Ishikawa (cell line): Measurements from ENCODE around the gene CHN2.

Experiments
- CEBPB ChIP-seq: IDR thresholded peaks from 2 replicates; pipeline ENCODE4 v1.6.1; 2012
- CREB1 ChIP-seq: IDR thresholded peaks from 2 replicates; pipeline ENCODE4 v1.6.1; 2012; ENCODE audit warnings: low read depth
- EGR1 ChIP-seq: IDR thresholded peaks from 2 replicates; pipeline ENCODE4 v1.6.1; 2012
- EP300 ChIP-seq: IDR thresholded peaks from 2 replicates; pipeline ENCODE4 v1.6.1; 2012; ENCODE audit warnings: borderline replicate concordance
- FOXM1 ChIP-seq: IDR thresholded peaks from 2 replicates; pipeline ENCODE4 v1.6.1; 2012; ENCODE audit warnings: low read depth, borderline replicate concordance
- NFIC ChIP-seq: IDR thresholded peaks from 2 replicates; pipeline ENCODE4 v1.6.1; 2012
- RAD21 ChIP-seq: IDR thresholded peaks from 2 replicates; pipeline ENCODE4 v1.6.1; 2012; ENCODE audit warnings: low read depth
- TAF1 ChIP-seq: IDR thresholded peaks from 2 replicates; pipeline ENCODE4 v1.6.1; 2012; ENCODE audit warnings: low read depth, mild to moderate bottlenecking
- TCF12 ChIP-seq: IDR thresholded peaks from 2 replicates; pipeline ENCODE4 v1.6.1; 2012; ENCODE audit warnings: low read depth
- TEAD4 ChIP-seq: IDR thresholded peaks from 2 replicates; pipeline ENCODE4 v1.6.1; 2012
- YY1 ChIP-seq: IDR thresholded peaks from 2 replicates; pipeline ENCODE4 v1.6.1; 2012; ENCODE audit warnings: low read depth
- ZBTB7A ChIP-seq: IDR thresholded peaks from 2 replicates; pipeline ENCODE4 v1.6.1; 2012; ENCODE audit warnings: low read depth
- TF ChIP-seq, protein P1 (sequence below): IDR thresholded peaks from 2 replicates; pipeline ENCODE4 v1.6.1; 2012
- TF ChIP-seq, protein P2 (sequence below): IDR thresholded peaks from 2 replicates; pipeline ENCODE4 v1.6.1; 2012
- TF ChIP-seq, protein P3 (sequence below): IDR thresholded peaks from 2 replicates; pipeline ENCODE4 v1.6.1; 2012; ENCODE audit warnings: low read depth, mild to moderate bottlenecking

CHN2 gene

DNA sequence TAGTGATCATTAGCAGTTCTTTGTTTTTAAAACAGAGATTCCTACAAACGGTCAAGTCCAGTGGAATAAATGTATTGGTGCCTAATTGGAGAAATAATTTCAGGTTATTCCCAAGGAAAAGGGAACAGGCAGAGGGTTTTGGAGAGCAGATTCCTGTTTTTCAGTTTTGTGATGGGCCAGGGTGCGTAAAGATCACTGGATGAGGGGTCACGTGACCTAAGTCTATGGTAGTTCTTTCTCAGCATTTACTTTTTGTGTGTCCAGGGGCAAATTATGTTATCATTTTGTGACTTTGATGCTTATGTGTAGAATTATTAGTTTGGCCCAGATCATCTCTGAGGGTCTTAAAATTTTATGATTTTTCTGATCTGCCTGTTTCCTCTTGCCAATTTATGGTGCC lies 15.2 kb downstream of the CHN2 start:
- TF ChIP-seq TCF12, result no peak
- no peak for TF ChIP-seq TEAD4
- no peak for TF ChIP-seq CREB1
- no peak for TF ChIP-seq YY1
- TF ChIP-seq RAD21, result no peak

DNA sequence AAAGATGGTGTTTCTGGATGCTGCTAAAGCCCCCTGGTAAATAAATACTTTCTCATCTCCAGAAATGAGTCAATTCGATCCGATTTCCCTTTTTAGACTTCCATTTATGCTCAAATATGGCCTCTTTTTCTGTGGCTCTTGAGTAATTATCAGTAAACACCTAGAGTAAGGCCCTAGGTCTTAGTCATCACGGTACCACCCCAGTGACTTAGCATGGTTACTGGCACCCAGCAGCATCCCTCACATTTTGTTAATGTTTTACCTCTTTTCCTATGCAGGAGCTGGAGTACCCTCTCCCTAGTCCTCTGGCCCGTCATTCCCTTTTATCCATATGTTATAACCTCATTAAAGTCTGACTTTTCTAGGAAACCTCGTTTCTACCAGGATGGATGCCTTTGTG lies 19.5 kb downstream of the CHN2 start:
- TF ChIP-seq CEBPB, result no peak
- TF ChIP-seq RAD21, result no peak
- no peak for TF ChIP-seq TAF1
- TF ChIP-seq FOXM1, result no peak
- TF ChIP-seq TEAD4, result no peak
- TF ChIP-seq NFIC, result no peak

DNA sequence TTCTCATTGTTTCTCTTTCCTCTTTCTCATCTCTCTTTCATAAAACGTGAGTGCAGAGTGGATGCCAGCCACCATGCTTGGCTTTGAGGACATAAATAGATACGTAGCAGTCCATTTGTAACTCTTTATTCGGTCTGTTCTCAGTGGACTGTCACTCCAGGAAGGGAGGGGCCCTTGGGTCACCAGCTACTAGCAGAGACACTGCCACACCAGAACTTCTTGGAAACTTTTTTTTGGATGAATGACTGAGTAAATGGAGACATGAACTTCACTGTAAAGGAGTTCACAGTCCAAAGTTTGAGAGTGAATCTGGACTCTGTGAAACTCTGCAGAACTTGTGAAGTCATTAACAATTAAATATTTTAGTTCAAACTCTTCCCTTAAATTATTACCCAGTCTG lies 20.2 kb downstream of the CHN2 start:
- TF ChIP-seq, protein P1, sequence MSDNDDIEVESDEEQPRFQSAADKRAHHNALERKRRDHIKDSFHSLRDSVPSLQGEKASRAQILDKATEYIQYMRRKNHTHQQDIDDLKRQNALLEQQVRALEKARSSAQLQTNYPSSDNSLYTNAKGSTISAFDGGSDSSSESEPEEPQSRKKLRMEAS, result no peak
- no peak for TF ChIP-seq TEAD4
- TF ChIP-seq, protein P2, sequence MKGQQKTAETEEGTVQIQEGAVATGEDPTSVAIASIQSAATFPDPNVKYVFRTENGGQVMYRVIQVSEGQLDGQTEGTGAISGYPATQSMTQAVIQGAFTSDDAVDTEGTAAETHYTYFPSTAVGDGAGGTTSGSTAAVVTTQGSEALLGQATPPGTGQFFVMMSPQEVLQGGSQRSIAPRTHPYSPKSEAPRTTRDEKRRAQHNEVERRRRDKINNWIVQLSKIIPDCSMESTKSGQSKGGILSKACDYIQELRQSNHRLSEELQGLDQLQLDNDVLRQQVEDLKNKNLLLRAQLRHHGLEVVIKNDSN, result no peak
- no peak for TF ChIP-seq FOXM1
- TF ChIP-seq CEBPB, result no peak
- TF ChIP-seq EP300, result no peak

DNA sequence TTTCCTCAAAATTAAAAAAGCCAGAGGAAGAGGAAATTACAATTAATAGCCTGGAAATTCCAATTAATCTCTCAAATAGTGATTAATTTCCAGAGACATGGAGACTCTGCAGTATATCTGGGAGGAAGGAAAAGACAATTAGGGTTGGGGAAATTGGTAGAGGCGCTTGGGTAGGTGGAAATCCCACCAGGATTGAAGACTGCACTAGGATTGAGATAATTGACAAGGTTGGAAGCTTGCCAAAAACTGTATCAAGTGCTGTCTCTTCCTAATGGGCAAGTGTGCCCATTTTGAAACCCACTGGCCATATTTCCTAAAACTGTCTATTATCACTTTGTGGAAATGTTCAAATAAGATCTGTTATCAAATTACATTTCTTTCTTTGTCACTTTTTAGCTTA lies 21.6 kb downstream of the CHN2 start:
- no peak for TF ChIP-seq EP300
- TF ChIP-seq YY1, result no peak
- TF ChIP-seq ZBTB7A, result no peak
- no peak for TF ChIP-seq CREB1
- no peak for TF ChIP-seq CEBPB
- no peak for TF ChIP-seq TEAD4
- TF ChIP-seq, protein P1, result no peak
- no peak for TF ChIP-seq TAF1
- TF ChIP-seq FOXM1, result no peak
- no peak for TF ChIP-seq RAD21
- no peak for TF ChIP-seq EGR1
- TF ChIP-seq, protein P2, result no peak
- TF ChIP-seq NFIC, result no peak
- TF ChIP-seq, protein P3, sequence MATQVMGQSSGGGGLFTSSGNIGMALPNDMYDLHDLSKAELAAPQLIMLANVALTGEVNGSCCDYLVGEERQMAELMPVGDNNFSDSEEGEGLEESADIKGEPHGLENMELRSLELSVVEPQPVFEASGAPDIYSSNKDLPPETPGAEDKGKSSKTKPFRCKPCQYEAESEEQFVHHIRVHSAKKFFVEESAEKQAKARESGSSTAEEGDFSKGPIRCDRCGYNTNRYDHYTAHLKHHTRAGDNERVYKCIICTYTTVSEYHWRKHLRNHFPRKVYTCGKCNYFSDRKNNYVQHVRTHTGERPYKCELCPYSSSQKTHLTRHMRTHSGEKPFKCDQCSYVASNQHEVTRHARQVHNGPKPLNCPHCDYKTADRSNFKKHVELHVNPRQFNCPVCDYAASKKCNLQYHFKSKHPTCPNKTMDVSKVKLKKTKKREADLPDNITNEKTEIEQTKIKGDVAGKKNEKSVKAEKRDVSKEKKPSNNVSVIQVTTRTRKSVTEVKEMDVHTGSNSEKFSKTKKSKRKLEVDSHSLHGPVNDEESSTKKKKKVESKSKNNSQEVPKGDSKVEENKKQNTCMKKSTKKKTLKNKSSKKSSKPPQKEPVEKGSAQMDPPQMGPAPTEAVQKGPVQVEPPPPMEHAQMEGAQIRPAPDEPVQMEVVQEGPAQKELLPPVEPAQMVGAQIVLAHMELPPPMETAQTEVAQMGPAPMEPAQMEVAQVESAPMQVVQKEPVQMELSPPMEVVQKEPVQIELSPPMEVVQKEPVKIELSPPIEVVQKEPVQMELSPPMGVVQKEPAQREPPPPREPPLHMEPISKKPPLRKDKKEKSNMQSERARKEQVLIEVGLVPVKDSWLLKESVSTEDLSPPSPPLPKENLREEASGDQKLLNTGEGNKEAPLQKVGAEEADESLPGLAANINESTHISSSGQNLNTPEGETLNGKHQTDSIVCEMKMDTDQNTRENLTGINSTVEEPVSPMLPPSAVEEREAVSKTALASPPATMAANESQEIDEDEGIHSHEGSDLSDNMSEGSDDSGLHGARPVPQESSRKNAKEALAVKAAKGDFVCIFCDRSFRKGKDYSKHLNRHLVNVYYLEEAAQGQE, result no peak
- TF ChIP-seq TCF12, result no peak

DNA sequence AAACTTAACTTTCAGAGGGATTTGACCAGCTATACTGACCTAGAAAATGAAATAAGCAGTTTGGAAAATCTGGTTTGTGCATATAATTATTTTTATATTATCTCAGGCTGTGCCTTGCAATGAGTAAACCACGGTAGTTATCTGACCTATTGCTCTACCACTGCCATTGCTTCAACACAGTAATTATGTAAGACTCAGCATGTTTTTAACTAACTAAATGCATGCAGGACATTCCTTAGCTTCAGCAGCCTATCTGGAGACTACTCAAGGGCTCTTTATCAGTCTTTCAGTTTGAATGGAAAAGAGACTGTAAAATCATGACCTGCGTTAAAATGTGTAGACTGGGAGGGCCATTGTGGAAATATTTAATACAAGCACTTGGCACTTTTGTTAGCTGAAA lies 22.5 kb downstream of the CHN2 start:
- TF ChIP-seq EGR1, result no peak
- TF ChIP-seq CREB1, result no peak
- TF ChIP-seq TEAD4, result no peak
- no peak for TF ChIP-seq EP300
- TF ChIP-seq, protein P2, result no peak
- TF ChIP-seq YY1, result no peak
- no peak for TF ChIP-seq TAF1
- no peak for TF ChIP-seq FOXM1
- TF ChIP-seq CEBPB, result no peak
- no peak for TF ChIP-seq ZBTB7A
- TF ChIP-seq NFIC, result no peak
- TF ChIP-seq RAD21, result no peak
- TF ChIP-seq, protein P3, result no peak
- no peak for TF ChIP-seq TCF12
- TF ChIP-seq, protein P1, result no peak

DNA sequence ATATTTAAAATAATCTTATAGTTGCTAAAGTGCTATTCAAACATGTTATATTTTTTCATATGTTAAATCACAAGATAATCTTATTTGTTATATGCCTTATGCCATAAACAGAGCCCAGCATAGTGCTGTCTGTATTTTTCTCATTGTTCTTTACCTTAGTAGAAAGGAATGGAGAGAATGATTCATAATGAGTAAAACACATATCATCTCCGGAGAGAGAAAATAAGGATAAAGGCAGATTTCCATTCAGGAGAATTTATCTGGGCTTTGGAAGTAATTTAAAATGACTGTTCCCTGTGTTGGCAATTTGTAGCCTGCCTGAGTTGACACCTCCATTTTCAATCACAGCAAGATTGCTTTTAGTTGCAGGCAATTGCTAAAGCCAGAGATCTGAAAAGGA lies 30.2 kb downstream of the CHN2 start:
- no peak for TF ChIP-seq FOXM1
- TF ChIP-seq RAD21, result no peak
- TF ChIP-seq CREB1, result no peak
- TF ChIP-seq, protein P1, result no peak
- no peak for TF ChIP-seq NFIC
- TF ChIP-seq, protein P2, result no peak
- TF ChIP-seq EP300, result no peak
- TF ChIP-seq TEAD4, result no peak
- TF ChIP-seq CEBPB, result no peak
- TF ChIP-seq ZBTB7A, result no peak
- no peak for TF ChIP-seq YY1
- TF ChIP-seq, protein P3, result no peak
- TF ChIP-seq TCF12, result no peak
- TF ChIP-seq TAF1, result no peak
- TF ChIP-seq EGR1, result no peak
